GM18520 (cell line): Measurements from ENCODE around the gene IP6K1.
"Not testable (repeated sequence)": the region's sequence is repeated elsewhere in the genome, so short reads cannot be mapped to it uniquely, and the experiment has no call there.

Experiments
- ATAC-seq: cut with Tn5 transposase; IDR thresholded peaks from one replicate; pipeline ENCODE4 v1.9.1; 2021; ENCODE audit not compliant: unreplicated experiment

IP6K1 gene

DNA sequence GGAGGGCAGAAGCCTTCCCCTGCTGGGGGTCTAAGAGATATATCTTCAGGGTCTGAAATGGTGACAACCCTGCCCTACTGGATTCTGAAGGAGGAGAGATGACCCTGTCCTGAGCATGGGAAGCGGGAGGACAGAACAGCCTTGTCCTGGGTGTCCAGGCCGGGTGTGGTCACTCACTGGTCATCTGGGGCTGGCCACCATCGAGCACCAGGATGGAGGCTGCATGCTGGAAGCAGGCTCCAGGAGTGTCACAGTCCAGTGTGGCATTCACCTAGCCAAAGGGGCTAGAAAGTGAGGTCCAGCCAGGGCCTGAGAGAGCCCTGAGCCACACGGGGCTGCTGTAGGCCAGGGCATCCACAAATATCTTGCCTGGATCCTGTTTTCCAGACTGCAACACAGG, 8.1 kb upstream of the IP6K1 start:
- ATAC-seq = no peak

DNA sequence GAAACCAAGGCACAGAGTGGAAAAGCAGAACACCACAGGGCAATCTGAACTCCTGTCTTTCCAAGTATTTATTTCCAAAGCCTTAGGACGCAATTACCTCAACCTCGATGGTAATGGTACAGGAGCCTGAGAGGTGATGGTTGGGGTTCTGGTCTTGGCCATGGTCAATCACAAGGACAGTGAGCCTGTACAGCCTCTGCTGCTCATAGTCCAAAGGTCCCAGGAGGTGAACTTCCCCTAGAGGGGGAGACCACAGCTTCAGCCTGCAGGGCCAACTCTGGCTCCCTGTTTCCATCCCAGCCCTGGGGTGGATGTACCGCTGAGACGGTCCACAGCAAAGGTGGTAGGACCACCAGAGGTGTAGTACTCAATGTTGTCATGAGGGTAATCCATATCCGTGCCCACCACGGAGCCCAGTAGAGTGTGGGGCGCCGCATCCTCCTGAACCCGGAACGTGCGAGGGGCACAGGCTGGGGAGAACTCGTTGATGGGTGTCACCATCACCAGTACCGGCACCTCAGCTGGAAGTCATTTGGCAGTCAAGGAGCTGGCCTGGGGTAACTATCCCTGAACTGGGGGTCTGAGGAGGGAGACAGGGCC, 7.2 kb upstream of the IP6K1 start:
- ATAC-seq = no peak

- no peak for ATAC-seq
Measured at GRCh38 chr3:49792371-49793150, 6.2 kb upstream of the IP6K1 start.

GRCh38 chr3:49791571-49791970, 5.2 kb upstream of the IP6K1 start:
- no peak for ATAC-seq

DNA sequence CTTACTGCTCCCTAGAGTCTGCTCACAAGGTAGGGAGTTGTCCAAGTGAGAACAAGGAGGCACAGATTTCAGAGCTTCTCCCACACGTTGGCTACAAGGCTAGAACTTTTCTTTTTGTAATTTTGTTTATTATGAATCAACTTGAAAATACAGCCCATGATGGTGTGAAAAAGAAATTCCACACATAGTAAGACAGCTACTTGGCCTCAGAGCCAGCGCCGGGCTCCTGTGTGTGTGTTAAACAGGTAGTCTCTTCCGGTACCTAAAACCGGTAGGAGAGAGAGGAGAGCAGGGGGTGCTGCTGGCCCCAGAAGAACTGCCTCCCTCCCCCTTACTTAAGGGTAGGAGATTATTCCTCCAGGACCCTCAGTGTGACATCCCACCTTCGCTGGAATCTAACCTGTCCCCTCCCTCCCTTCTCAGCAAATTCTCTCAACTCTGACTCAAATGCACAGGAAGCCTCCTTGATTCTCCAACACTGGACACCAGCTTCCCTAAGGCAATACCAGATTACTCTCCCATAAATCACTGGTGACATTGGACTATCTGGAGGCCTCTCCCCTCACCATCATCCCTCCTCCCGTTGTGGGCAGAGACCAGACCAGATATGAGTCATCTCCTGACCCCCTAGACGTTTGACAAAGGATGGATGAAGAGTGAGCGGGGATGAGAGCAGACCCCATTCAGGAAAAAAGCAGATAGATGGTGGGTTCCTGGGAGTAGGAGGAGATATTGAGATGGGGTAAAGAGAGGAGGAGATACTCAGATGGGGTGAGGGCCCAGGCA, 4.5 kb upstream of the IP6K1 start:
- ATAC-seq = no peak

DNA sequence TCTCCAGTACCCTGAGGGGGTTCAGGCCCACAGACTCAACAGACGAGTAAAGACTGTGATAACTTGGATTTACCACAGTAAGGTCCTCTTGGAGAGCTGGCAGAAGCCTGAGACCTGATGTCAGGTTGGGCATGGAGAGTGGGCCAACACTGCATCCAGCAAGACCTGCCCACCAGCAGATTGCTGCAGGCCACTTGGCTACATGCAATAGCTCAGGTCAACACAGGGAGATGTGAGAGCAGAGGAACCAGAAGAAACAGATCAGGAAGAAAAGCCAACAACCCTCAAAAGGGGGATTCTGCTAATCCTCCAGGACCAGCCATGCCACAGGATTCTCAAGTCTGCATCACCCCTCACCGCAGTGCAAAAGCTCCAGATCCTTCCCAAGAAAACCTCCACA, 1.7 kb upstream of the IP6K1 start:
- ATAC-seq = no peak

GRCh38 chr3:49787536-49787935, 1.2 kb upstream of the IP6K1 start:
- ATAC-seq = no peak

DNA sequence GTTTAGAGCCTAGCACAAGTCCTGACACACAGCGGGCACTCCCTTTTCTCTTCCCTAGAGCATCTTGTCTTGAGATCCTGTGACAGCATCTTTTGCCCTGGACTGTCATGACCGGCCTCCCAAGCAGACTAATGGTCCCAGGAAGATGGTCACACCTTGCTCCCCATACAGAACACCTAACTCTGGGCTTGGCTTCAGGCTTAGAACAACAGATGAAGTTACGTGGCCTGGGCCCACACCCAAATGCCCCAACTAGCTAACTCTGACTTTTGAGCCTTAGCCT, 781 bp upstream of the IP6K1 start:
- no peak for ATAC-seq

DNA sequence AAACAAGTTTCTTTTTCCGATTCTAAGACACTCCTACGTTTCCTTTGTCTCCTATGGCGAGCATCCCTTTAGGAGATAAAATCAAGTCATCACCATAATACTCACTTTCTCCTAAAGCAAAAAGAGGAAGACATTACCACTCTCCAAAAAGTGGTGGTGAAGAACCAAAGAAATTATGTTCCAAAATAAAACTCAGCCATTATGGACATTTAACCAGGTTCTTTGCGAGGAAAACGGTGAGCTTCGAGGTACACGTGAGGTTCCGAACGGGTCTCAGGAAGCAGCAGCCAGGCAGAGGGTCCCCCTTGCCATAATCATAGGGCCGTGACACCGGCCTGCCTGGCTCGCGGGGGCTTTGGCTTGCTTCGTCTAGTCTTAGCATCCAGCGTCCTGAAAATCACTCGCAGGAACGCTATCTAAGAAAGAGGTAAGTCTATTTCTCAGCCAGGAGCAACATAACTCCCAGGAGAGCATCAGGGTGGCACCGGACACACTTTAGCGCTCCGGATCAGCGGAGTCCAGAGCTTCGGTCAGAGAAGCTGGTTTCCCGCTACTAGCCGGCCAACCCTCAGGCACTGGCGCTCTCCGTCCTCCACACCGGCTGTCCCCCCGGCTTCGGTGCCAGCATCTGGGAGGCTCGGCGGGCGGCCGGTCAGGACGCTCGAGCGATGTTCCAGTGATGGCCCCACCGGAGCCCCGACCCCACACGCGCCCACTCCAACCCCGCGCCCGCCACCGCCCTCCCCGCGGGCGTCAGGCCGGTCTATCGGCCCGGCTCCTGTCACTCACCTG, 581 bp downstream of the IP6K1 start:
- ATAC-seq = peak; percentile 24

DNA sequence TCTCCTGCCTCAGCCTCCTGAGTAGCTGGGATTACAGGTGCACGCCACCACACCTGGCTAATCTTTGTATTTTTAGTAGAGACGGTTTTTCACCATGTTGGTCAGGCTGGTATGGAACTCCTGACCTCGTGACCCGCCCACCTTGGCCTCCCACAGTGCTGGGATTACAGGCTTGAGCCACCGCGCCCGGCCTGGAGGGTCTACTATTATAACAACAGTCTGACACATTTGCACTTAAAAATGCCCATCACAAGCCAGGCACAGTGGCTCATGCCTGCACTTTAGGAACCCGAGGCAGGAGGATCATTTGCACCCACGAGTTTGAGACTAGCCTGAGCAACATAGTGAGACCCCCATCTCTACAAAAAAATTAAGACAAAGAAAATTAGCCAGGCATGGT, 4.1 kb downstream of the IP6K1 start:
- not testable (repeated sequence) for ATAC-seq

- ATAC-seq = no peak
Measured at GRCh38 chr3:49781415-49782199, 4.7 kb downstream of the IP6K1 start.

DNA sequence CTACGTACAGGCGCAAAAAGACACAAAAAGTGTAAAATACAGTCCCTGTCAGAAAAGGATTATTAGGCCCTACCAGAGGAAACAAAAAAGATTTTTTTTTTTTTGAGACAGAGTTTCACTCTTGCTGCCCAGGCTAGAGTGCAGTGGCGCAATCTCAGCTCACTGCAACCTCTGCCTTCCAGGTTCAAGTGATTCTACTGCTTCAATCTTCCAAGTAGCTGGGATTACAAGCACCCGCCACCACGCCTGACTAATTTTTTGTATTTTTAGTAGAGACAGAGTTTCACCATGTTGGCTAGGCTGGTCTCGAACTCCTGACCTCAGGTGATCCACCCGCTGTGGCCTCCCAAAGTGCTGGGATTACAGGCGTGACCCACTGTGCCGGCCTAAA, 5.4 kb downstream of the IP6K1 start:
- not testable (repeated sequence) for ATAC-seq

DNA sequence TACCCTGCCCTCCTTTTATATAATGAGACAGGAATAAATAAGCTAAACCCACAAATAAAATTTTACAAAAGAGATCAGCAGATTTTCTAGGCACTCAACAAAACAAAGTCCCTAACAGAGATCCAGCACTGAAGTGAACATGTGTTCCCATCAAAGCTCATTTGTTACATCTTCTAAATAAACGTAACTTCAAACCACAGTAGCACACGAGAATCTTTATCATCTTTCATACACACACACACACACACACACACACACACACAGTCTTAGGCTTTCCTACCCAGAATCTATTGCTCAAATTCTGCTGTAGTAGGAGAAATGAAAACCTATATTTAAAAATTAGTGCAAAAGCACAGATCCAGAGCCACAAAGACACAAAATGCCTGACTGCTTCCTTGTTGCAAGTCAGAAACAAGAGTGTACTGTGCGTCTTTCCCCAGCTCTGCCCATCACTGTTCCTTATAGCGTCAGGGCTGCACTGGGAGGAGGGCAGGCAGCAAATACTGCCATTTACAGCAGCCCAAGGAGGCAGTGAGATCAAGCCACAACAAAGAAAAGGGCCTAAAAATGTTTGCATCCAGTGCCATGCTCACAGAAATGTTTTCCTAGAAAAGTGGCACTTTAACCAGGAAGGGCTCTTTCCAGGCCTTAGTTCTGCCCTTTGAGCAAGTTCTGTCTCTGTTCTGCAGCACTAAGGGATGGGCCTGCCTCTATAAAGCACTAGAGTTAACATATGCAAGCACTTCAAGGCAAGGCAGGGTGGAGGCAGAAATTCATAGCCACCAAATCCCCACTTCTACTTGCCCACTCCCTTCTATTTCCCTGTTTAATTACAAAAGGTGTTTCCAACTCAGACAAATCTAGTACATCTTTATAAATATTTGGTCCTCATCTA, 6.0 kb downstream of the IP6K1 start:
- no peak for ATAC-seq

GRCh38 chr3:49779358-49780079, 6.8 kb downstream of the IP6K1 start:
- no peak for ATAC-seq

- not testable (repeated sequence) for ATAC-seq
Measured at GRCh38 chr3:49776101-49776500, 10.2 kb downstream of the IP6K1 start.

DNA sequence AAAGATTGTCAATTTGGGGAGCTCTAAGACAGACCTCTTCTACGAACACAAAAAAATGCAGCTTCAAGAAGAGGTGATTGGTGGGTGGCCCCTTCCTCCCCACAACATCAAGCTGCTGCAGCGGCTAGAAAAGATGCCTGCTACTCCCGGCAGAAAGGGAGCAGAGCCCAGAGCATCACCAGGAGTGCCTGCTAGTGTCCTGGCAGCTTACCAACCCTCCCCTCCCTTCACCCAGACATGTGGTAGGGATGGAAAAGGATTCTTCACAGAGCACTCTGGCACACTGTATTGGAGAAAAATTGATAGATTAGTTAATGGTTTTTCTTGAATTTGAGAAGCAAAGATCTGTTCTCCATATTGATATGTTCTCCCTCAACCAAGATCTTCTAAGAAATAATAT, 10.8 kb downstream of the IP6K1 start:
- no peak for ATAC-seq

- ATAC-seq = no peak
Measured at GRCh38 chr3:49772703-49773102, 13.6 kb downstream of the IP6K1 start.

DNA sequence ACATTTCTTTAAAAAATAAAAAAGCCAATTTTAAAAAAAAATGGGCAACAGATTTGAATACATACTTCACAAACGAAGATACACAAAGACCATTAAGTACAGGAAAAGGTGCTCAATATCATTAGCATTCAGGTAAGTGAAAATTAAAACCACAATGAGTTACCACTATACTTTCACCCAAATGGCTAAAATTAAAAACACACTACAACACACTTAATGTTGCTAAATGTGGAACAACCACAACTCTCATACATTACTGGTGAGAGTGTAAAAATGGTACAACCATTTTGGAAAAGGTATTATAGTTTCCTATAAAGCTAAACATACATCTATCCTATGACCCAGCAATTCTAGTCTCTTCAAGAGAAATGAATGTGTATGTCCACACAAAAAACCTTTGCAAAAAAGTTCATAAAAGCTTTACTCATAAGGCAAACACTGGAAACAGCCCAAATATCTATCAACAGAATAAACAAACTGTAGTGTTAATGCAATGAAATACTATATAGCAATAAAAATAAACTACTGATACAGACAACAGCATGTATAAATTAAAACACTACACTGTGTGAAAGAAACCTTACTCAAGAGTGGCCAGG, 14.9 kb downstream of the IP6K1 start:
- no peak for ATAC-seq

GRCh38 chr3:49769926-49770325, 16.4 kb downstream of the IP6K1 start:
- ATAC-seq = no peak
